ENCODE results near the gene MCRIP2.

MCRIP2 gene

DNA sequence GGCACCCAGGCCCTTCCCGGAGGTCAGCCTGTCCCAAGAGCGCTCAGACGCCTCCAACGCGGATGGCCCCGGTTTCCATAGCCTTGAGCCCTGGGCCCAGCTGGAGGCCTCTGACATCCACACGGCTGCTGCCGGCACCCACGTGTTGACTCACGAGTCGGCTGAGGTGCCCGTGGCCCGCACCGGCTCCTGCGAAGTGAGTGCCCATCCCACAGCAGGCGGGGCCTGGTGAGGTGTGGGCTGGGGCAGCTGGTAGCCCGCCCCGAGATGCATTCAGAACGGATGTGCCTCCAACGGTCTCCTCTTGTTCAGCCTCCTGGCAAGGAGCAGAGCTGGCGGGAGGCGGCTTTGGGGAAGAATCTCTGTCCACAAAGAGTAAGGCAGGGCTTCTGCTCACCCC is 10.2 kb downstream of the MCRIP2 start:
- no peak overlapping the region for H2AFZ ChIP-seq (ENCODE audit: low read length)
- H3K9ac ChIP-seq (ENCODE audit: low read length) = no peak overlapping the region
- H3K9me3 ChIP-seq (replicated peaks; ENCODE audit: insufficient read depth, low read length) = no peaks in the 10 kb centered on the region
- H3K79me2 ChIP-seq (ENCODE audit: low read length) = peaks cover 36% of the 10 kb centered on the region
- H3K27me3 ChIP-seq (replicated peaks; ENCODE audit: insufficient read depth, low read length) = no peaks in the 10 kb centered on the region
- no peak for TF ChIP-seq EZH2phosphoT487 (IDR thresholded peaks at IDR 0.05; ENCODE audit: low read length)
- no peak for TF ChIP-seq EZH2 (optimal IDR thresholded peaks at IDR 0.05; ENCODE audit: low read depth, low read length)
- TF ChIP-seq, protein P1, sequence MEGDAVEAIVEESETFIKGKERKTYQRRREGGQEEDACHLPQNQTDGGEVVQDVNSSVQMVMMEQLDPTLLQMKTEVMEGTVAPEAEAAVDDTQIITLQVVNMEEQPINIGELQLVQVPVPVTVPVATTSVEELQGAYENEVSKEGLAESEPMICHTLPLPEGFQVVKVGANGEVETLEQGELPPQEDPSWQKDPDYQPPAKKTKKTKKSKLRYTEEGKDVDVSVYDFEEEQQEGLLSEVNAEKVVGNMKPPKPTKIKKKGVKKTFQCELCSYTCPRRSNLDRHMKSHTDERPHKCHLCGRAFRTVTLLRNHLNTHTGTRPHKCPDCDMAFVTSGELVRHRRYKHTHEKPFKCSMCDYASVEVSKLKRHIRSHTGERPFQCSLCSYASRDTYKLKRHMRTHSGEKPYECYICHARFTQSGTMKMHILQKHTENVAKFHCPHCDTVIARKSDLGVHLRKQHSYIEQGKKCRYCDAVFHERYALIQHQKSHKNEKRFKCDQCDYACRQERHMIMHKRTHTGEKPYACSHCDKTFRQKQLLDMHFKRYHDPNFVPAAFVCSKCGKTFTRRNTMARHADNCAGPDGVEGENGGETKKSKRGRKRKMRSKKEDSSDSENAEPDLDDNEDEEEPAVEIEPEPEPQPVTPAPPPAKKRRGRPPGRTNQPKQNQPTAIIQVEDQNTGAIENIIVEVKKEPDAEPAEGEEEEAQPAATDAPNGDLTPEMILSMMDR (IDR thresholded peaks at IDR 0.05; ENCODE audit: low read length) = no peak
- DNase-seq = no peak
- H4K20me1 ChIP-seq (ENCODE audit: insufficient read depth, low read length) = no peaks in the 10 kb centered on the region
- H3K4me1 ChIP-seq (ENCODE audit: low read length) = peaks cover 4% of the 10 kb centered on the region; the same call in 1 of the 2 replicates
- H3K36me3 ChIP-seq (replicated peaks; ENCODE audit: insufficient read depth, low read length) = no peaks in the 10 kb centered on the region
- H3F3A ChIP-seq (ENCODE audit: insufficient read depth, low read length) = peaks cover 20% of the 10 kb centered on the region
- no peak overlapping the region for H3K4me2 ChIP-seq (ENCODE audit: low read depth, low read length)
- no peaks in the 10 kb centered on the region for H3K9me2 ChIP-seq (replicated peaks; ENCODE audit: insufficient read depth, low read length)
- no peak overlapping the region for H3K27ac ChIP-seq (ENCODE audit: low read length)
- H3K4me3 ChIP-seq (ENCODE audit: low read length) = no peak overlapping the region

DNA sequence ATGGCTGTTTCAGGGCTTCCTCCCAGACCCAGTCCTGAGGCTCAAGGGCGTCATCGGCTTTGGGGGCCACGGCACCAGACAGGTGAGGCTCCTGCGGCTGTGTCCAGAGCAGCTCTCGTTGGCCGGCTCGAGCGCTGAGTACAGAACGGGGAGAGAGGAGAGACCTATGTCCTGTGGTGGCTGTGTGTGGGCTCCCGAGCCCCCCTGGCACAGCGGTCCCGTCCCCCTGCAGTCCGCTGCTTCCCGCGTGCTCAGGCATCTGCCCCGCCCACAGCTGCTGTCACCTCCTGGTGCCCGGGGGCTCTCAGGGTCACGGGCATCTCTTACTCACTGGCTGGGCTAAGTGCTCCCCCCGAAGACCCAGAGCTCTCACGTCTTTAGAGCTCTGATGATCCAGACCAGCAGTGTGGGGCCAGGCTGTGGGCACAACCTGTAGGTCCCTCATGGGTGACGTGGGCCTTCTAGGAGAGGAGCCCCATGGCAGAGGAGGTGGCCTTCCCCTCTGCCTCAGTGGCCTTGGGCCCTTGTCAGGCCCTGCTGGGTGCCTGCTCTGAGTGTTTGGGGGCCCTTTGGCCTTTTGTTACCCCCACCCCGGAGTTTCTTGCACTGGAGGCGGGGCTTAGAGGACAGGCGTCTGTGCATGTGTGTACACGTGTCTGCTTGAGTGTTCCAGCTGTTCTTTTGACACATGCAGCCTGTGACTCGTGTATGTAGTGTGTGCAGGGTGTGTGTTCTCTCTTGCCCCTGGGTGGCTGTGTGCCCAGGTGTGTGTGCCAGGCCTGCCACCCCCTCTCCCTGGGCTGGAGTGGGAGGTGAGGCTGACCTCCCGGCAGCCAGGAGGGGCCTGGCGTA is 11.1 kb downstream of the MCRIP2 start:
- Histone ChIP-seq H3K9me3 (replicated peaks; ENCODE audit: insufficient read depth, low read length) (no peaks in the 10 kb centered on the region), H3K79me2 (ENCODE audit: low read length) (peaks cover 27% of the 10 kb centered on the region), H3K9me2 (replicated peaks; ENCODE audit: insufficient read depth, low read length) (no peaks in the 10 kb centered on the region), H3K4me3 (ENCODE audit: low read length) (no peak overlapping the region), H3K36me3 (replicated peaks; ENCODE audit: insufficient read depth, low read length) (no peaks in the 10 kb centered on the region), H4K20me1 (ENCODE audit: insufficient read depth, low read length) (no peaks in the 10 kb centered on the region), H2AFZ (ENCODE audit: low read length) (no peak overlapping the region), H3K4me2 (ENCODE audit: low read depth, low read length) (no peak overlapping the region), H3K4me1 (ENCODE audit: low read length) (no peaks in the 10 kb centered on the region; the same call in 1 of the 2 replicates), H3F3A (ENCODE audit: insufficient read depth, low read length) (peaks cover 12% of the 10 kb centered on the region), H3K27ac (ENCODE audit: low read length) (no peak overlapping the region), H3K9ac (ENCODE audit: low read length) (no peak overlapping the region), H3K27me3 (replicated peaks; ENCODE audit: insufficient read depth, low read length) (no peaks in the 10 kb centered on the region)
- TF ChIP-seq EZH2phosphoT487 (IDR thresholded peaks at IDR 0.05; ENCODE audit: low read length) (no peak), EZH2 (optimal IDR thresholded peaks at IDR 0.05; ENCODE audit: low read depth, low read length) (no peak)
- TF ChIP-seq, protein P1 (IDR thresholded peaks at IDR 0.05; ENCODE audit: low read length) = no peak
- no peak for DNase-seq

DNA sequence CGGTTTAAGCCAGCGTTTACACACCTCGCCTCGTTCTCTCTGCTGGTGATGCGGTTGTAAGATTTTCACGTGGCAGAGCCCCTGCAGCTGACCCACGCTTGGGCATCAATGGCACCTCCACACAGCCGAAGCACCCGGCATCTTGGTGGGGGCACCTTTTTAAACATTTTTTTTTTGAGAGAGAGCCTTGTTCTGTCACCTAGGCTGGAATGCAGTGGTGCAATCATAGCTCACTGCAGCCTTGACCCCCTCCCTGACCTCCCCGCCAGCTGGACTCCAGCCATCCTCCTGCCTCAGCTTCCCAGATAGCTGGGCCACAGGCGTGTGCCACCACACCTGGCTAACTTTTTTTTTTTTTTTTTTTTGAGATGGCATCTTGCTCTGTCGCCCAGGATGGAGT is 12.4 kb downstream of the MCRIP2 start:
- DNase-seq = no peak
- Histone ChIP-seq H3K4me2 (ENCODE audit: low read depth, low read length) (no peak overlapping the region), H3K36me3 (replicated peaks; ENCODE audit: insufficient read depth, low read length) (no peaks in the 10 kb centered on the region), H4K20me1 (ENCODE audit: insufficient read depth, low read length) (no peaks in the 10 kb centered on the region), H3K9me2 (replicated peaks; ENCODE audit: insufficient read depth, low read length) (no peaks in the 10 kb centered on the region), H3K9me3 (replicated peaks; ENCODE audit: insufficient read depth, low read length) (no peaks in the 10 kb centered on the region), H3K4me3 (ENCODE audit: low read length) (no peak overlapping the region), H3K4me1 (ENCODE audit: low read length) (no peaks in the 10 kb centered on the region; the same call in 1 of the 2 replicates), H3K79me2 (ENCODE audit: low read length) (peaks cover 14% of the 10 kb centered on the region), H2AFZ (ENCODE audit: low read length) (no peak overlapping the region), H3K27ac (ENCODE audit: low read length) (no peak overlapping the region), H3K27me3 (replicated peaks; ENCODE audit: insufficient read depth, low read length) (no peaks in the 10 kb centered on the region), H3K9ac (ENCODE audit: low read length) (no peak overlapping the region), H3F3A (ENCODE audit: insufficient read depth, low read length) (no peaks in the 10 kb centered on the region)
- TF ChIP-seq EZH2 (optimal IDR thresholded peaks at IDR 0.05; ENCODE audit: low read depth, low read length) (no peak), EZH2phosphoT487 (IDR thresholded peaks at IDR 0.05; ENCODE audit: low read length) (no peak)
- TF ChIP-seq, protein P1 (IDR thresholded peaks at IDR 0.05; ENCODE audit: low read length) = no peak
